Measurements from ENCODE around the gene STYX. TPM values are rescaled to one million over a fixed set of nuclear protein-coding genes. Genes with fewer than 3 reads are reported as not detected.

STYX gene
- total RNA-seq, 1 donor from 2014 or later = 13.1 TPM

DNA sequence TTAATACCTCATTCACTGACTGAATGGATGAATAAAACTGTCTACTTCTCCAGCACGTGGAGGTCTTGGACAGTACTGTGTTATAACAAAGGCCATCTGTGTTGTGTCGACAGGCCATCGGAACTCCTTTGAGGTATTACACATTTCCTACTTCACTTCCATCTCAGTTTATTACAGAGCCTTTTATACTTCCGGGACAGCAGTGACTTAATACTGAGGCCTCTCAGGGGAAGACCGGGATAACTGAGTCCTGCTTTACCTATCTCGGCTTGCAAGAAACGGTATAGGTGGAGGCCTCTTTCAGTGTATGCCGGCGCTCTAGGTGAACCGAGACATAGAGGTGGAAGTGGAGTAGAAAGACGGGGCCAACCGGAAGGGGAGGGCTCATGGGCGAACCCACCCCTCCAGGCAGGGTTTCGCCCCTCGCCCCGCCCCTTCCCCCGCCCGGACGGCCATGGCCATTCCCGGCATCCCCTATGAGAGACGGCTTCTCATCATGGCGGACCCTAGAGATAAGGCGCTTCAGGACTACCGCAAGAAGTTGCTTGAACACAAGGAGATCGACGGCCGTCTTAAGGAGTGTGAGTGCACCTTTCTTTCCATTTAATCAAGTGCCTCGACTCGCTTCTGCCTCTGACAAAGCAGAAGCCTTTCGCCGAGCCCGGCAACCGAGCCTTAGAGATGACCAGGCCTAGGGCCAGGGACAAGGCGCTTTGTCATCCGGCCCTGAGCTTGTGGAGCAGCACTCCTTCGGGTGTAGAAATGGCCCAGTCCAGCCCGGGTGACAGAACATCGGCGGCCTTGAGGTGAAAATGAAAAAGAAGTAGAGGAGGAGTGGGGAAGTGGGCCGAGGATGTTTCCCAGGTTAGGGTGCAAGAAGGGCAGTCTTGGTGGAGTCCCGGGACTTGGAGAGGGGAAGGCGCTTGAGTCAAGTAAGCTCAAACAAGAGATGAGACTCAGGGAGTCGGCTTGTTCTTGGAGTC is 23.0 kb upstream of the STYX start, which contains the start of gene PSMC6:
Gene PSMC6, plus strand, starts transcription at position 477 of the 983 bp plus-strand sequence. Its CDS starts 20 bp downstream, at position 497.
- peak; percentile 85 for DNase-seq
- CTCF ChIA-PET = no interaction called here
- intact Hi-C loops (cut with micrococcal nuclease) = loop anchor here (1.0 to 5.0 kb wide), 9 partner anchors 11 to 1689 kb away; partner anchors contain the start of genes DDHD1, ERO1A, GNPNAT1 and GPR137C
- ATAC-seq (ENCODE audit: low read depth) = peak; percentile 99
- TF ChIP-seq, protein P1, sequence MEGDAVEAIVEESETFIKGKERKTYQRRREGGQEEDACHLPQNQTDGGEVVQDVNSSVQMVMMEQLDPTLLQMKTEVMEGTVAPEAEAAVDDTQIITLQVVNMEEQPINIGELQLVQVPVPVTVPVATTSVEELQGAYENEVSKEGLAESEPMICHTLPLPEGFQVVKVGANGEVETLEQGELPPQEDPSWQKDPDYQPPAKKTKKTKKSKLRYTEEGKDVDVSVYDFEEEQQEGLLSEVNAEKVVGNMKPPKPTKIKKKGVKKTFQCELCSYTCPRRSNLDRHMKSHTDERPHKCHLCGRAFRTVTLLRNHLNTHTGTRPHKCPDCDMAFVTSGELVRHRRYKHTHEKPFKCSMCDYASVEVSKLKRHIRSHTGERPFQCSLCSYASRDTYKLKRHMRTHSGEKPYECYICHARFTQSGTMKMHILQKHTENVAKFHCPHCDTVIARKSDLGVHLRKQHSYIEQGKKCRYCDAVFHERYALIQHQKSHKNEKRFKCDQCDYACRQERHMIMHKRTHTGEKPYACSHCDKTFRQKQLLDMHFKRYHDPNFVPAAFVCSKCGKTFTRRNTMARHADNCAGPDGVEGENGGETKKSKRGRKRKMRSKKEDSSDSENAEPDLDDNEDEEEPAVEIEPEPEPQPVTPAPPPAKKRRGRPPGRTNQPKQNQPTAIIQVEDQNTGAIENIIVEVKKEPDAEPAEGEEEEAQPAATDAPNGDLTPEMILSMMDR (IDR thresholded peaks at IDR 0.05) = no peak
- H3K36me3 Mint-ChIP-seq (ENCODE audit: low read depth) = peaks cover 50% of the 10 kb centered on the region
- peaks cover 2% of the 10 kb centered on the region for H3K27me3 Mint-ChIP-seq
- H3K27ac Mint-ChIP-seq = peak within 1 kb of the TSS; percentile 98
- H3K9me3 Mint-ChIP-seq = no peaks in the 10 kb centered on the region
- peak within 1 kb of the TSS; percentile 99 for H3K4me3 Mint-ChIP-seq
- H3K4me1 Mint-ChIP-seq = peaks cover 25% of the 10 kb centered on the region
- POLR2A ChIA-PET = interaction anchor here (0.6 to 1.3 kb wide), 8 partner anchors 9 to 155 kb away, joined by 3 to 6 read pairs (median 3); partner anchors contain the start of genes ERO1A and TXNDC16

DNA sequence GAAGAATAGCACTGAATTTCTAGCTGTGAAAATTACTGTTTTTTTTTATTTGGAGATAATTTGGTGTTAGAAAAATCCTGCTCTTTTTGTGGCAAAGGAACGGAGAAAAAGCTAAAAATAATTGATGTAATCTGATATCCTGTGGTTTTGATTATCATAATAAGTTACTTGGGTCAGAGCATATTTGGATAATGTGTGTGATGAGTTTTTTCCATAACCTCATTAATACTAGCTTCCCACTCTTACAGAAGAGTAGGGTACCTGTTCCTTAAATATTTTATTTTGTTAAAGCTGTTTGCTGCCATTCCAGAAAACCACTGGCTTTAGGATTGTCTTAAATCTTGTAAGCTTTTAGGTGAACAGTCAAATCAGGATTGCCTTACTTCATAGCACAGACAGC is 18.3 kb upstream of the STYX start:
- H3K4me1 Mint-ChIP-seq = peaks cover 20% of the 10 kb centered on the region
- ATAC-seq (ENCODE audit: low read depth) (no peak), DNase-seq (no peak)
- no peak overlapping the region for H3K4me3 Mint-ChIP-seq
- ChIA-PET POLR2A (interaction anchor here (0.6 to 1.7 kb wide), 6 partner anchors 11 to 1672 kb away, joined by 3 to 12 read pairs (median 5); partner anchors contain the start of gene STYX), CTCF (interaction anchor here (1.2 kb wide), 1 partner anchor 12 kb away, joined by 3 read pairs; no protein-coding TSS in a partner anchor)
- peaks cover 82% of the 10 kb centered on the region for H3K36me3 Mint-ChIP-seq (ENCODE audit: low read depth)
- intact Hi-C loops (cut with micrococcal nuclease) = no loop called here
- no peaks in the 10 kb centered on the region for H3K27me3 Mint-ChIP-seq
- H3K9me3 Mint-ChIP-seq = no peaks in the 10 kb centered on the region
- TF ChIP-seq, protein P1 (IDR thresholded peaks at IDR 0.05) = no peak
- H3K27ac Mint-ChIP-seq = no peak overlapping the region

DNA sequence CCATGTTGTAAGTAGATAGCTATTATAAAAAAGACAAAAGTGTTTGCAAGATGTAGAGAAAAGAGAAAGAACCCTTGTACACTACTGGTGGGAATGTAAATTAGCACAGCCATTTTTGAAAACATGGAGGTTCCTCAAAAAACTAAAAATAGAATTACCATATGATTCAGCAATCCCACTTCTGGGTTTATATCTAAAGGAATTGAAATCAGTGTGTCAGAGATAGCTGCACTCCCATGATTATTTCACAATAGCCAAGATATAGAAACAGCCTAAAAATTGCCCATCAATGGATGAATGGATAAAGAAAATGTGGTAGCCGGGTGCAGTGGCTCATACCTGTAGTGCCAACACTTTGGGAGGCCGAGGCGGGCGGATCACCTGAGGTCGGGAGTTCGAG is 13.8 kb upstream of the STYX start:
- no peak overlapping the region for H3K4me3 Mint-ChIP-seq
- ChIA-PET CTCF (no interaction called here), POLR2A (interaction anchor here (0.8 kb wide), 1 partner anchor 9 kb away, joined by 3 read pairs; no protein-coding TSS in a partner anchor)
- TF ChIP-seq, protein P1 (IDR thresholded peaks at IDR 0.05) = no peak
- intact Hi-C loops (cut with micrococcal nuclease) = no loop called here
- no peaks in the 10 kb centered on the region for H3K27me3 Mint-ChIP-seq
- H3K36me3 Mint-ChIP-seq (ENCODE audit: low read depth) = peaks cover 74% of the 10 kb centered on the region
- H3K9me3 Mint-ChIP-seq = no peaks in the 10 kb centered on the region
- H3K4me1 Mint-ChIP-seq = no peaks in the 10 kb centered on the region
- DNase-seq (no peak), ATAC-seq (ENCODE audit: low read depth) (no peak)
- H3K27ac Mint-ChIP-seq = no peak overlapping the region

DNA sequence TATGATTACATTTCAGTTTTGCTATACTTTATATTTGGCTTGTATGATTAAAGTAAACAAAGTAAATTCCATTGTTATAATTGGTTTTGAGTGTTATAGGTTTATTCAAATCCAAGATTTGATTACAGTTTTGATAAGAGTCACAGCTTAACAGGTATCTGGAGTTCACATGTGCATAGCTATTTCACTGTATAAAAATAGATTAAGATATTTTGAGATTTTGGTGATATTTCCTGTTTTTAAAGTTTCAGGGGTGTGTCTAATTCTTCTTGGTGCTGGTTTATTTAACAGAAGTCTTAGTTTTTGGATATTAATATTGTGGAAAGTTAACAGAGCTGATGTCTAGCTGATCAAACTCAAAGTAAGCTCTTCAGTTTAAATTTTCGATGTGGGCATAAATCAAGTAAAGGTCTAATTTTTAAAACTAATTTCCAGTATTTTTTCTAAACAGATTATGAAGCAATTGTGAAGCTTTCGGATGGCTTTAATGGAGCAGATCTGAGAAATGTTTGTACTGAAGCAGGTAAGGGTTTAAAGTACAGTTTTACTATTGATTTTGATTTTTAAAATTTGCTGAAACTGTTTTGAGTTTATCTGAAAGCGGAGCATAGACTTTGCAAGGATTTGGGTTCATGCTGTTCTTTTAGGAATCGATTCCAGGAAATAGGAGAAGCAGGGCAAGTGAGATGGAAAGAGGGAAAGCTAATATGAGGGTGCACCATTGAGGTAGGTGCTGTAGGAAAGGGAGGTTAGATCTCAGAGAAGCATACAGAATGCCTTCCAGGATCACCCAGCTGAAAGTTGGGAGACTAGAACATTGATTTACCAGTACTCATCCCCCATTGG is 6.2 kb upstream of the STYX start:
- intact Hi-C loops (cut with micrococcal nuclease) = no loop called here
- H3K4me3 Mint-ChIP-seq = peak overlapping the region; percentile 68

More for the DNA sequence above, 6.2 kb upstream of the STYX start:
- Mint-ChIP-seq H3K36me3 (ENCODE audit: low read depth) (peaks cover 76% of the 10 kb centered on the region), H3K27me3 (no peaks in the 10 kb centered on the region), H3K27ac (peak overlapping the region; percentile 65), H3K4me1 (peaks cover 49% of the 10 kb centered on the region), H3K9me3 (no peaks in the 10 kb centered on the region)
- TF ChIP-seq, protein P1 (IDR thresholded peaks at IDR 0.05) = no peak
- DNase-seq (no peak), ATAC-seq (ENCODE audit: low read depth) (no peak)
- ChIA-PET POLR2A (interaction anchor here (0.5 to 1.4 kb wide), 3 partner anchors 12 to 32 kb away, joined by 4 to 7 read pairs (median 5); no protein-coding TSS in a partner anchor), CTCF (interaction anchor here (1.1 to 1.2 kb wide), 2 partner anchors 13 to 26 kb away, joined by 3 to 4 read pairs; no protein-coding TSS in a partner anchor)
